Cardiac muscle cell (in vitro differentiated cells and primary cell): ENCODE data around the gene DPYD. TPM values are rescaled to one million over a fixed set of nuclear protein-coding genes. Genes with fewer than 3 reads are reported as not detected.
A peak's percentile ranks its signal among the peaks of the same experiment; 100 is the strongest.

Source experiments
- DNase-seq, 2 donors: peaks; one replicate each; pipeline versions ENCODE4 v3.0.0 to v3.0.0-alpha.2; 2010 to 2017; ENCODE audit warnings: low read depth in 1 of 2, low spot score in 1 of 2
- H3K27ac ChIP-seq: fragments of 200-600 bp; sonication (generic); 2 replicates; pipeline ENCODE4 v1.5.1; 2016
- H3K27me3 ChIP-seq: fragments of 200-600 bp; sonication (generic); 2 replicates; pipeline ENCODE4 v1.6.0; 2016; ENCODE audit warnings: control low read depth
- H3K36me3 ChIP-seq: fragments of 200-600 bp; sonication (generic); 2 replicates; pipeline ENCODE4 v1.5.1; 2016; ENCODE audit warnings: control low read depth
- H3K4me1 ChIP-seq: fragments of 200-600 bp; sonication (generic); 2 replicates; pipeline ENCODE4 v1.8.1; 2017; ENCODE audit warnings: low read depth, mild to moderate bottlenecking, mixed run types
- H3K4me3 ChIP-seq: fragments of 200-600 bp; sonication (generic); 2 replicates; pipeline ENCODE4 v1.5.1; 2016; ENCODE audit warnings: mild to moderate bottlenecking
- H3K9me3 ChIP-seq: fragments of 200-600 bp; sonication (generic); 2 replicates; pipeline ENCODE4 v1.5.1; 2017; ENCODE audit warnings: low read depth, mild to moderate bottlenecking, control low read depth
- polyA plus RNA-seq: library from polyadenylated mRNA; unstranded; fragments of >200 nt; fragmentation: Nextera tagmentation; extraction: Ambion mirVana; gene quantifications from 2 replicates; pipeline ENCODE4 v1.2.1, GENCODE V29; 2016
- total RNA-seq: library from RNA; depleted of rRNA; stranded (reverse); fragments of >200 nt; gene quantifications from 2 replicates; pipeline ENCODE4 v1.2.3, GENCODE V29; 2016
- TF ChIP-seq, protein P1 (sequence below): IDR thresholded peaks from 2 replicates; pipeline ENCODE4 v1.5.1; 2012; ENCODE audit warnings: low read depth, mild to moderate bottlenecking, low read length

DPYD gene
- total and polyA plus RNA-seq, 2 experiments from 2014 or later = 0.66 to 2.0 TPM

DNA sequence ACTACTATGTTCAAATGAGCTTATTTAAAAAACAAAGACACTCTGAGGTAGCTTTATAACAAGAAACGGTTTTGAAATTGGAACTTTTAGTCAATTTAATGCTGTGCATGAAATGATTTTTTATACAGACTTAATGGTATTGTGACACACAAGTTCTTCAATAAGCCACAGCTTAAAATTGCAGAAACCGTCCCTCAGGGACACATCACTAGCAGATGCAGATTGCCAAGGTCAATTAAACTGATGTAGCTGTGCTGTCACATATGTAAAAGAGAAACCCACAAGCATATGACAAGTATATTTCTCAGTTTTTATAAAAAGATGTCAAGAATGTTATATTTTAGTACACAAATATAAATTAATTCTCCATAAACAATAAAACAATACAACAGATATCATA is 366.9 kb downstream of the DPYD start:
- H3K9me3 ChIP-seq = no peaks in the 10 kb centered on the region
- DNase-seq = no peak
- no peak overlapping the region for H3K4me3 ChIP-seq
- H3K27me3 ChIP-seq = no peaks in the 10 kb centered on the region
- H3K27ac ChIP-seq = no peak overlapping the region
- H3K36me3 ChIP-seq = no peaks in the 10 kb centered on the region
- H3K4me1 ChIP-seq = no peaks in the 10 kb centered on the region
- TF ChIP-seq, protein P1, sequence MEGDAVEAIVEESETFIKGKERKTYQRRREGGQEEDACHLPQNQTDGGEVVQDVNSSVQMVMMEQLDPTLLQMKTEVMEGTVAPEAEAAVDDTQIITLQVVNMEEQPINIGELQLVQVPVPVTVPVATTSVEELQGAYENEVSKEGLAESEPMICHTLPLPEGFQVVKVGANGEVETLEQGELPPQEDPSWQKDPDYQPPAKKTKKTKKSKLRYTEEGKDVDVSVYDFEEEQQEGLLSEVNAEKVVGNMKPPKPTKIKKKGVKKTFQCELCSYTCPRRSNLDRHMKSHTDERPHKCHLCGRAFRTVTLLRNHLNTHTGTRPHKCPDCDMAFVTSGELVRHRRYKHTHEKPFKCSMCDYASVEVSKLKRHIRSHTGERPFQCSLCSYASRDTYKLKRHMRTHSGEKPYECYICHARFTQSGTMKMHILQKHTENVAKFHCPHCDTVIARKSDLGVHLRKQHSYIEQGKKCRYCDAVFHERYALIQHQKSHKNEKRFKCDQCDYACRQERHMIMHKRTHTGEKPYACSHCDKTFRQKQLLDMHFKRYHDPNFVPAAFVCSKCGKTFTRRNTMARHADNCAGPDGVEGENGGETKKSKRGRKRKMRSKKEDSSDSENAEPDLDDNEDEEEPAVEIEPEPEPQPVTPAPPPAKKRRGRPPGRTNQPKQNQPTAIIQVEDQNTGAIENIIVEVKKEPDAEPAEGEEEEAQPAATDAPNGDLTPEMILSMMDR = no peak

DNA sequence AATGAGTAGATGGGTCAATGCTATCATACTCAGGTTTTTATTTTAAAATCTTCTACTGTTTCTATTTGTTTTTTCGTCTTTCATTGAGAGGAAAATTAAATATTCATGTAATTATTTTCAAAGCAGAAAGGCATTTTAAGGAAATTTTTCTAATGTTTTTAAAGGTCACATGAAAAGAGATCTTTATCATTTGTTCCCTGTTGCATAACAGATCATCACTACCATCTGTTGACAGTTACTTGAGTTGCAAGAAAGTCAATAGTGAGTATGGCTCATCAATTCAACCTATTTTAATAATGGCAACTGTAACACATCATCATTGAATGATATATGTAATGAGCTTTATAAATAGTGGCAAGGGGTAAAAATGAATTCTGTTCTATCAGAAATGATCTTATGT is 369.7 kb downstream of the DPYD start:
- H3K27ac ChIP-seq = no peak overlapping the region
- TF ChIP-seq, protein P1 = no peak
- H3K4me3 ChIP-seq = no peak overlapping the region
- H3K9me3 ChIP-seq = no peaks in the 10 kb centered on the region
- no peaks in the 10 kb centered on the region for H3K36me3 ChIP-seq
- H3K27me3 ChIP-seq = no peaks in the 10 kb centered on the region
- no peak for DNase-seq
- H3K4me1 ChIP-seq = no peaks in the 10 kb centered on the region

- Histone ChIP-seq H3K27me3 (no peaks in the 10 kb centered on the region), H3K36me3 (no peaks in the 10 kb centered on the region)
- DNase-seq = peak in 1 of 2 donors; percentile 4
These were observed 375.4 kb downstream of the DPYD start for GRCh38 chr1:97545446-97545845.

DNA sequence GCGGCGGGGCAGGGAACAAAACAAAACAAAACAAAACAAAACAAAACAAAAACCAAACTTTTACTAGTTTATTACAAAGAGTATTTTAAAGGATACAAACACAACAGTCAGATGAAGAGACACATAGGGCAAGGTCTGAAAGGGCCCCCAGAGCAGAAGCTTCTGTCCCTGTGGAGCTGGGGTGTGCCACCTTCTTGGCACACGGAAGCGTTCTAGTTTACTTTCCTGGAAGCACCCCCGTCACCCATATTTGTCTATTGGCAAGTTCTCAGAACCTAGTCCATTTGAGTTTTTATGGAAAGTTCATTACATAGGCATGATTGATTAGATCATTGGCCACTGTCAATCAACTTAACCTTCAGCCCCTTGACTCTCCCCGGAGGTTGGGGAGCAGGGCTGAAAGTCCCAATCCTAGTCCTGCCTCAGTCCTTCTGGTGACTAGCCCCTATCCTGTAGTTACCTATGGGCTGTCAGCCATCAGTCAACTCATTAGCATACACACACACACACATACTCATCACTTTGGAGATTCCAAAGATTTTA is 380.4 kb downstream of the DPYD start:
- H3K4me1 ChIP-seq = no peaks in the 10 kb centered on the region

More at GRCh38 chr1:97545446-97545845, 375.4 kb downstream of the DPYD start:
- no peak overlapping the region for H3K27ac ChIP-seq
- no peaks in the 10 kb centered on the region for H3K4me1 ChIP-seq
- H3K9me3 ChIP-seq = no peaks in the 10 kb centered on the region
- TF ChIP-seq, protein P1 = no peak
- no peak overlapping the region for H3K4me3 ChIP-seq

GRCh38 chr1:97538113-97538512 is 382.7 kb downstream of the DPYD start:
- no peak overlapping the region for H3K4me3 ChIP-seq
- no peaks in the 10 kb centered on the region for H3K9me3 ChIP-seq
- DNase-seq = no peak
- no peaks in the 10 kb centered on the region for H3K36me3 ChIP-seq
- H3K27me3 ChIP-seq = no peaks in the 10 kb centered on the region
- TF ChIP-seq, protein P1 = no peak
- H3K27ac ChIP-seq = no peak overlapping the region
- no peaks in the 10 kb centered on the region for H3K4me1 ChIP-seq

More for the DNA sequence above, 380.4 kb downstream of the DPYD start:
- Histone ChIP-seq H3K4me3 (no peak overlapping the region), H3K9me3 (no peaks in the 10 kb centered on the region), H3K36me3 (no peaks in the 10 kb centered on the region), H3K27me3 (no peaks in the 10 kb centered on the region), H3K27ac (no peak overlapping the region)
- no peak for DNase-seq
- TF ChIP-seq, protein P1 = no peak
